OCI-LY1 (cell line): ENCODE measurements around the gene DPP6.

Experiments used
- H2AFZ ChIP-seq: fragments of 200-600 bp; sonication (generic), shearing (Covaris generic); 2 replicates; pipeline ENCODE4 v1.6.0; 2014; ENCODE audit warnings: antibody characterized with exemption, mild to moderate bottlenecking, low read length
- H3F3A ChIP-seq: fragments of 200-600 bp; sonication (generic), shearing (Covaris generic); 2 replicates; pipeline ENCODE4 v1.6.0; 2014; ENCODE audit warnings: mild to moderate bottlenecking, antibody characterized with exemption, low read length, moderate library complexity; ENCODE audit not compliant: insufficient read depth
- H3K27ac ChIP-seq: fragments of 200-600 bp; sonication (generic); 2 replicates; pipeline ENCODE4 v1.5.1; 2014; ENCODE audit warnings: low read length, mixed run types, mild to moderate bottlenecking, low read depth; ENCODE audit not compliant: poor library complexity, severe bottlenecking
- H3K27me3 ChIP-seq: fragments of 200-600 bp; sonication (generic); 2 replicates; pipeline ENCODE4 v1.6.0; 2014; ENCODE audit warnings: antibody characterized with exemption, mild to moderate bottlenecking, low read length, moderate library complexity; ENCODE audit not compliant: insufficient read depth
- H3K36me3 ChIP-seq: fragments of 200-600 bp; sonication (generic); 2 replicates; pipeline ENCODE4 v1.6.1; 2014; ENCODE audit warnings: mild to moderate bottlenecking, antibody characterized with exemption, low read length, moderate library complexity, mixed read lengths; ENCODE audit not compliant: insufficient read depth
- H3K4me1 ChIP-seq: fragments of 200-600 bp; sonication (generic); 2 replicates; pipeline ENCODE4 v1.5.1; 2014; ENCODE audit warnings: mild to moderate bottlenecking, low read length, moderate library complexity; ENCODE audit not compliant: insufficient read depth, severe bottlenecking
- H3K4me2 ChIP-seq: fragments of 200-600 bp; sonication (generic), shearing (Covaris generic); 2 replicates; pipeline ENCODE4 v1.6.1; 2014; ENCODE audit warnings: low read length
- H3K4me3 ChIP-seq: fragments of 200-600 bp; sonication (generic); 2 replicates; pipeline ENCODE4 v1.5.1; 2014; ENCODE audit warnings: low read length, low read depth, mild to moderate bottlenecking, mixed read lengths; ENCODE audit not compliant: poor library complexity, severe bottlenecking
- H3K79me2 ChIP-seq: fragments of 200-600 bp; shearing (Covaris generic); 2 replicates; pipeline ENCODE4 v1.6.1; 2016; ENCODE audit warnings: mixed run types, low read length, mixed read lengths; ENCODE audit not compliant: insufficient read depth
- H3K9ac ChIP-seq: fragments of 200-600 bp; sonication (generic), shearing (Covaris generic); 2 replicates; pipeline ENCODE4 v1.6.1; 2014; ENCODE audit warnings: mild to moderate bottlenecking, low read length, mixed read lengths
- H3K9me2 ChIP-seq: fragments of 200-600 bp; sonication (generic), shearing (Covaris generic); 2 replicates; pipeline ENCODE4 v1.6.1; 2014; ENCODE audit warnings: low read depth, mild to moderate bottlenecking, low read length, mixed read lengths
- H3K9me3 ChIP-seq: fragments of 200-600 bp; shearing (Covaris generic); 2 replicates; pipeline ENCODE4 v1.6.1; 2014; ENCODE audit warnings: low read length, mixed read lengths
- H4K20me1 ChIP-seq: fragments of 200-600 bp; sonication (generic), shearing (Covaris generic); 2 replicates; pipeline ENCODE4 v1.6.0; 2016; ENCODE audit warnings: mild to moderate bottlenecking, low read length; ENCODE audit not compliant: insufficient read depth
- EZH2 ChIP-seq: fragments of 200-600 bp; sonication (generic), shearing (Covaris generic); IDR thresholded peaks from 2 replicates; pipeline ENCODE4 v1.8.0; 2017; ENCODE audit warnings: borderline replicate concordance, mixed run types, mild to moderate bottlenecking, antibody characterized with exemption, low read length, moderate library complexity, mixed read lengths
- TF ChIP-seq, protein P1 (sequence below): fragments of 200-600 bp; sonication (generic), shearing (Covaris generic); IDR thresholded peaks from 2 replicates; pipeline ENCODE4 v1.5.1; 2017; ENCODE audit warnings: mild to moderate bottlenecking, antibody characterized with exemption, low read length, moderate library complexity, mixed read lengths

DPP6 gene

DNA sequence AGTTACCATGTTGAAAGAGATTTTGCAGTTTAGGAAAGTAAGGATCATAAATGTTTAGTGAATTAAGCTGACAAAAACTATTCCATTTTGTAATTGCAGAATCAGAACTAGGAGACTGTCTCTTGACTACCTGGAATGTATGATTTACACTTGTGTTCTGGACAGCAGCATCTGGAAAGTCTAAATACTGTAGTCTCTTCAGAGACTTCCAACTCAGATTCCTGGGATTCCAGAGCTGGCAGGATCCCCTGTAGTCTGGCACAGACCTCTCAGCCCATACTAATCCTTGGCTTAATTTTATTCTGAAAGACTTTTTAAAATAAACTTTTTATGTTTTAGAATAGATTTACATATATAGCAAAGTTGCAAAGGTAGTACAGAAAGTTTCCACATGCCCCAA is 452.7 kb downstream of the DPP6 start:
- TF ChIP-seq EZH2 = no peak
- Histone ChIP-seq H3F3A (no peaks in the 10 kb centered on the region), H3K27me3 (no peaks in the 10 kb centered on the region), H3K4me1 (no peaks in the 10 kb centered on the region), H3K9me3 (no peaks in the 10 kb centered on the region), H3K27ac (no peak overlapping the region), H3K9me2 (no peaks in the 10 kb centered on the region), H3K9ac (no peak overlapping the region), H3K4me3 (no peak overlapping the region), H2AFZ (no peak overlapping the region), H3K79me2 (no peaks in the 10 kb centered on the region), H4K20me1 (no peaks in the 10 kb centered on the region), H3K36me3 (no peaks in the 10 kb centered on the region), H3K4me2 (no peak overlapping the region)

DNA sequence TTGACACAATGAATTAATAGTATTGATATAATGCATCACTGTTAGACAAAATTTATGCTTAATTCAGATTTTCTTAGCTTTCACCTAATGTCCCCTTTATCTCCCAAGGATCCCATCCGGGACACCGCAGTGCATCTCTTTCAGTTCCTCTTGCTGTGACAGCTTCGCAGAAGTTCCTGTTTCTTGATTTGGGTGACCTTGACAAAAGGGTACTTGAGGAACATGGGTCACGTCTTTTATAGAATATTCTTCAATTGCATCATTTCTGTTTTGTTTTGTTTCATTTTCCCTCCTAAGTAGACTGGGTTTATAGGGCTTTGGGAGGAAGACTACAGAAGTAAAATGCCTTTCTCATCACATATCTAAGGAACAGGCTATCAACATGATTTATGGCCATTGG is 453.2 kb downstream of the DPP6 start:
- no peaks in the 10 kb centered on the region for H3K27me3 ChIP-seq
- no peak for TF ChIP-seq EZH2
- TF ChIP-seq, protein P1, sequence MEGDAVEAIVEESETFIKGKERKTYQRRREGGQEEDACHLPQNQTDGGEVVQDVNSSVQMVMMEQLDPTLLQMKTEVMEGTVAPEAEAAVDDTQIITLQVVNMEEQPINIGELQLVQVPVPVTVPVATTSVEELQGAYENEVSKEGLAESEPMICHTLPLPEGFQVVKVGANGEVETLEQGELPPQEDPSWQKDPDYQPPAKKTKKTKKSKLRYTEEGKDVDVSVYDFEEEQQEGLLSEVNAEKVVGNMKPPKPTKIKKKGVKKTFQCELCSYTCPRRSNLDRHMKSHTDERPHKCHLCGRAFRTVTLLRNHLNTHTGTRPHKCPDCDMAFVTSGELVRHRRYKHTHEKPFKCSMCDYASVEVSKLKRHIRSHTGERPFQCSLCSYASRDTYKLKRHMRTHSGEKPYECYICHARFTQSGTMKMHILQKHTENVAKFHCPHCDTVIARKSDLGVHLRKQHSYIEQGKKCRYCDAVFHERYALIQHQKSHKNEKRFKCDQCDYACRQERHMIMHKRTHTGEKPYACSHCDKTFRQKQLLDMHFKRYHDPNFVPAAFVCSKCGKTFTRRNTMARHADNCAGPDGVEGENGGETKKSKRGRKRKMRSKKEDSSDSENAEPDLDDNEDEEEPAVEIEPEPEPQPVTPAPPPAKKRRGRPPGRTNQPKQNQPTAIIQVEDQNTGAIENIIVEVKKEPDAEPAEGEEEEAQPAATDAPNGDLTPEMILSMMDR = no peak
- H3F3A ChIP-seq = no peaks in the 10 kb centered on the region
- no peak overlapping the region for H3K4me3 ChIP-seq
- no peaks in the 10 kb centered on the region for H3K79me2 ChIP-seq
- no peak overlapping the region for H3K4me2 ChIP-seq
- H4K20me1 ChIP-seq = no peaks in the 10 kb centered on the region
- no peaks in the 10 kb centered on the region for H3K36me3 ChIP-seq
- no peak overlapping the region for H3K27ac ChIP-seq
- H3K9me3 ChIP-seq = no peaks in the 10 kb centered on the region
- no peaks in the 10 kb centered on the region for H3K4me1 ChIP-seq
- H3K9me2 ChIP-seq = no peaks in the 10 kb centered on the region
- no peak overlapping the region for H2AFZ ChIP-seq
- H3K9ac ChIP-seq = no peak overlapping the region

DNA sequence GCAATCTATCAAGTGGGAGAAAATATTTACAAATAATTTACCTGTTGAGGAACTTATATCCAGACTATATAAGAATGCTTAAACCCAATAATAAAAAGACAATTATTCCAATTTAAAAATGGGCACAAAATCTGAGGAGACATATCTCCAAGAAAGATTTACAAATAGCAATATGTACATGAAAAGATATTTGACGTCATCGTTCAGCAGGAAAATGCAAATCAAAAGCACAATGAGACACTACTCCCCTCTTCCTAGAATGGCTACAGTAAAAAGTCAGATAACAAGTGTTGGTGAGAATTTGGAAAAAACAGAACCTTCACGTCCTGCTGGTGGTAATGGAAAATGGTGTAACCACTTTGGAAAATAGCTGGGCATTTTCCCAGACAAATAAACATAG is 457.0 kb downstream of the DPP6 start:
- H3K4me3 ChIP-seq = no peak overlapping the region
- no peaks in the 10 kb centered on the region for H3K27me3 ChIP-seq
- H3K79me2 ChIP-seq = no peaks in the 10 kb centered on the region
- no peaks in the 10 kb centered on the region for H3K9me3 ChIP-seq
- no peak overlapping the region for H3K27ac ChIP-seq
- no peaks in the 10 kb centered on the region for H3K4me1 ChIP-seq
- no peaks in the 10 kb centered on the region for H3K36me3 ChIP-seq
- no peaks in the 10 kb centered on the region for H3K9me2 ChIP-seq
- H3K4me2 ChIP-seq = no peak overlapping the region
- no peak overlapping the region for H3K9ac ChIP-seq
- no peaks in the 10 kb centered on the region for H4K20me1 ChIP-seq
- TF ChIP-seq EZH2 = no peak
- H2AFZ ChIP-seq = no peak overlapping the region
- H3F3A ChIP-seq = no peaks in the 10 kb centered on the region

DNA sequence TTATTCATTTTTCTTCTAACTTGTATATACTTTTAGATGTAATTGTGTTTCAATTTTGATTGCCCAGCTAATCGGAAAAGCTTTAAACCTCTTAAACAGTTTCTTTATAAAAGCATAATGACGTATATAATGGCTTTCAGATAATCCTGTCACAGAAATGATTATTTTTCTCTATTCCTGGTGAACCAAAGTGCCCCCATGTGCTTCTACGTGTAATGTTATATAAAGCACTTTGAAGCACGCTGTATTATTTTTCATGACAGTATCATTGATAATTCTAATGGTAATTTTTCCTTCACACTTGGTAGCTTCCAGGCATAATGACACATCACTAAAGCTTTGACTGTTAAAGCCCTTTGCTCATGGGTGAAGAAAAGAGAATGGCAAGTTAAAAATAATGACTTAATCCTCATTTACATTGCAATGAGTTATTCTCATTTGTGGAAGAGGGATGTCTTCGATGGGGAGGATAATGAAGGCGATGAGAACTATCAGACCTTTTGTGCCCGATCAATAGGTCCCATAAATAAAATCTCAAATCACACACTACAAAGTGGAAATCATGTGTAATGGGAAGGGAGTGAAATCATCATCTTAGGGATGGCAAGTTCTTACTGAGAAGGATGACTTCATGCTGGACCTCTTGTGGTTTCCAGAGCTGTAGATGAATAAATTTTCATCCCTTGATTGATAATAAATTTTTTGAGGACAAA is 460.1 kb downstream of the DPP6 start:
- Histone ChIP-seq H3K27me3 (no peaks in the 10 kb centered on the region; the same call in 1 of the 2 replicates), H3F3A (no peaks in the 10 kb centered on the region), H3K9me3 (no peaks in the 10 kb centered on the region), H3K4me3 (no peak overlapping the region), H3K36me3 (no peaks in the 10 kb centered on the region), H3K9ac (no peak overlapping the region), H4K20me1 (no peaks in the 10 kb centered on the region), H3K9me2 (no peaks in the 10 kb centered on the region), H2AFZ (no peak overlapping the region), H3K4me2 (no peak overlapping the region), H3K4me1 (no peaks in the 10 kb centered on the region), H3K27ac (no peak overlapping the region), H3K79me2 (no peaks in the 10 kb centered on the region)
- TF ChIP-seq, protein P1 = no peak
- no peak for TF ChIP-seq EZH2
